GM19463 (cell line): Measurements from ENCODE around the gene PRKAB1.

Source experiments
- ATAC-seq: cut with Tn5 transposase; IDR thresholded peaks from one replicate; pipeline ENCODE4 v1.9.1; 2021; ENCODE audit warnings: mild to moderate bottlenecking, moderate library complexity; ENCODE audit not compliant: unreplicated experiment

The PRKAB1 gene

DNA sequence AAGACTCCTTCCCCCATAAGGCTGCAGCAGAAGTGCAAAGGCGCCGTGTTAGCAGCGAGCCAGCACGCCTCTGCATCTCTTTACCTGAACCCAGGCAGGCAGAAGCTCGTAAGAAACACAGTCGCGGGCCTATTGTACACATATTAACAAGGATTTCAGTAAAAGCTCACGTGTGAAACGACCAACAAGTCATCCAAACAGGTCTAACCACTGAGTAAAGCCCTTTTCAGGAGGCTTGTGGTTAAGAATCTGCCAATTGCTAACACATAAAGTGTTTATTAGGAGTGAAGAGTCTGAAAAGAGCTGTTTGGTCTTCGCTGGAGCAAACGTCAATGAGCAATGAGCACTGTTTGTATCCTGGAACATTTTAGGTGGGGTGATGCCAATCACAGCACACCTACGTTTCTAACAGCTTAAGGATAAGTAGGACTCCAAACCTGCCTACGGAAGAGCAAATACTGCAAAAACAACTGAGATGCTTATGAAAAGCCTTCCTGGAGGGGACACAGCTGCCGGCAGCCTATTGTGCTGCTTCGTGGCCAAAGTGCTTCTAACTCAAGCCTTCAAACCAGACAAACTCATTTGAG is 43.1 kb downstream of the PRKAB1 start:
- ATAC-seq = no peak

- no peak for ATAC-seq
Measured at GRCh38 chr12:119711693-119712092, 43.8 kb downstream of the PRKAB1 start.

DNA sequence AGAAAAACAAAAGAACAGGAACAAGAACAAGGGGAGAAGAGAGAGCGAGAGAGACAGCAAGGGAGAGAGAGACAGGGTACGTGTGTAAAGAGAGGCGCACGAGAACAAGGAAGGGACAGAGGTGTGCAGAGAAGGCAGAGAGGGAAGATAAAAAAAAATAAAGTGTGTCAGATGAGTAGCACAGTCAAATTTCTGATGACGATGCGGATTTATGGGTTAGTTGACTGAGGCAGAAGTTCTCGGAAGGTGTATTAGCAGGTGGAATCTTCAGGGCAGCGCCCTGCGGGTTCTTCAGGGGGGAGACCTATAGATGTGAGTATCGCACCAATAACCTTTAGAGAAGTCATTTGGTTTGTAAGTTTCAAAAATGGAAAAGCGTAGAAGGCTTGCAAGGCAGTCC is 44.8 kb downstream of the PRKAB1 start:
- no peak for ATAC-seq

GRCh38 chr12:119713551-119714031 is 45.7 kb downstream of the PRKAB1 start:
- no peak for ATAC-seq

DNA sequence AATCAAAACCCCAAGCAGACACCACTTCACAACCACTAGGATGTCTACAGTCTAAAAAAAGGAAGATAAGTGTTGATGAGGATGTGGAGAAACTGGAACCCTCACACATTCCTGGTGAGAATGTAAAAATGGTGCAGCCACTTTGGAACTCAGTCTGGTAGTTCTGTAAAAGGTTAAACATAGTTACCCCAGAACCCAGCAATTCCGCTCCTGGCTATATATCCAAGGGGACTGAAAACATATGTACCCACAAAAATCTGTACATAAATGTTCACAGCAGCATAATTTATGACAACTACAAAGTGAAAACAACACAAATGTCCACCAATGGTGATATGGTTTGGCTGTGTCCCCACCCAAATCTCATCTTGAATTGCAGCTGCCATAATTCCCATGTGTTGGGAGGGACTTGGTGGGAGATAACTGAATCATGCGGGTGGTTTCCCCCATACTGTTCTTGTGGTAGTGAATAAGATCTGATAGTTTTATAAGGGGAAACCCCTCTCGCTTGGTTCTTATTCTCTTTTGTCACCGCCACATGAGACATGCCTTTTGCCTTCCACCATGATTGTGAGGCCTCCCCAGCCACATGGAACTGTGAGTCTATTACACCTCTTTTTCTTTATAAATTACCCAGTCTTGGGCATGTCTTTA is 46.8 kb downstream of the PRKAB1 start:
- ATAC-seq = no peak

DNA sequence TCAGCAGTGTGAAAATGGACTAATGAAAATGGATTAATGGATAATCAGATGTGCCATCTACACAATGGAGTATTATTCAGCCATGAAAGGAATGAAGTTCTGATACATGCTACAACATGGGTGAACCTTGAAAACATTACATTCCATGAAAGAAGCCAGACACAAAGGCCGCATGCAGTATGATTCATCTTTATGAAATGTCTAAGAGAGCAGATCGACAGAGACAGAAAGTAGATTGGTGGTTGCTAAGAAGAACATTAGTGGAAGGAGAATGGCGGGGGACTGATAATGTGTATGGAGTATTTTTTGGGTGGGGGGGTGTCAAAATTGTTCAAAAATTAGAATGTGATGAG is 47.3 kb downstream of the PRKAB1 start:
- no peak for ATAC-seq

DNA sequence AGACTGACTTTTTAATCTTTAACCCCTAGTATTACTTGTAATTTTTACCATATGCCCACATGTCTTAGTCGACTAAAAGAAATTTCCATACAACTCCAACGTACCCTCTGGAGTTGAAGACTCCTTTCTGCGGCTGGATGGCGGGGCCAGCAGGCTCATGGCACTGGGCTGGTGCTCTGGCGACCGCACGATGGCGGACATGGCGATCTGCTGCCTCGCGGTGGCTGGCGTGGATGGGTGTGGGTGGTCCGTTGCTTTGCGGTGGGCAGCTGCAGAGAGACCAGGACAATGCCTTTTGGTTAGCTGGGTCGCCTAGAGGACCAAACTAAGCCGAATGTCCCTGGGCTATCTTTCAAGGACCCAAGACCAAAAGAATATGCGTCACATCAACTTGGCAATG is 50.2 kb downstream of the PRKAB1 start:
- ATAC-seq = no peak

- no peak for ATAC-seq
Measured at GRCh38 chr12:119720349-119720748, 52.4 kb downstream of the PRKAB1 start.

GRCh38 chr12:119721306-119721705 is 53.4 kb downstream of the PRKAB1 start:
- ATAC-seq = no peak

GRCh38 chr12:119725523-119725922 is 57.6 kb downstream of the PRKAB1 start:
- ATAC-seq = no peak

- no peak for ATAC-seq
Measured at GRCh38 chr12:119727600-119728443, 59.9 kb downstream of the PRKAB1 start.

- ATAC-seq = no peak
Measured at GRCh38 chr12:119728444-119728745, 60.5 kb downstream of the PRKAB1 start.

DNA sequence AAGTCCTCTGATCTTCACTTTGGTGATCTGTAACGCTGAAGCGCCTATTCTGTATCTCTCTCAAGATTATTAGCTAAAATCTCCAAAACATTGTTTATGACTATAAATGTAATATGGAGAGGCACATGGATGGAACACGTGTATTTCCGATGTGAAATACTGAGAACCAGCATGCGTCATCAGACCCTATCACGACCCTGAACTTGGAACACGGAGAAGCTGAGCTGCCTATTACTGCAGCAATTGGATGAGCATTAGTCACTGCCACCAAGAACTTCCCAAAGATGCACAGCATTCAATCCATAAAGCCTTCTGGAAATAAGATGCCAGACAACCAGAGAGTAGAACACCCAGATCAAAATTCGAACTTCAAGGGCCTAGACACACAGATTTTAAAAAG is 61.9 kb downstream of the PRKAB1 start:
- ATAC-seq = no peak

DNA sequence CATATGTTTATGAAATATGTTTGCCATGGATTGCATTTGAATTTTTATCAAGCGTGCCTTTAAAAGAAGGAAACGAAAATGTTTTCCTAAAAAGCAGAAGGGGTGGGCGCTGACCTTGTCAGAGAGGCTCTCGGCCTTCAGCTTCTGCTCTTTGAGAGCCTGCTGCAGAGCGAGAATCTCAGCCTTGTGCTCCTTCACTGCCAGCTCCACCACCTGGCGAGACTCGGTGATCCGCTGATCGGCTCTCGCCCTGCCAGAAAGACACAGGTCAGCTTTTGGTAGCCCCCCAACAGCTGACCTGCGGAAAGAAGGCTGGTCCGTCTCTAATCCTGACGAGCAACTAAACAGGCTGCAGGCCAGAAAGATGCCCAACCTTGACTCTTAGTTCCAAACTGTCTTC is 62.4 kb downstream of the PRKAB1 start:
- no peak for ATAC-seq
